Fibroblast of villous mesenchyme (primary cell): ENCODE measurements around the gene SAXO2. TPM values are rescaled to one million over a fixed set of nuclear protein-coding genes. Genes with fewer than 3 reads are reported as not detected.
"Not testable (repeated sequence)": the region's sequence is repeated elsewhere in the genome, so short reads cannot be mapped to it uniquely, and the experiment has no call there.

Experiments
- DNase-seq: peaks from one replicate; pipeline ENCODE4 v3.0.0-alpha.2; 2010; ENCODE audit warnings: low read depth
- H3K4me3 ChIP-seq: 2 replicates; pipeline ENCODE4 v1.5.1; 2011; ENCODE audit warnings: low read depth, mild to moderate bottlenecking, low read length
- CTCF ChIP-seq: IDR thresholded peaks from 2 replicates; pipeline ENCODE4 v1.5.1; 2012; ENCODE audit warnings: low read depth, mild to moderate bottlenecking, low read length; ENCODE audit not compliant: insufficient read depth
- total RNA-seq: library from RNA; depleted of rRNA; stranded (reverse); fragments of >200 nt; gene quantifications from 2 replicates; pipeline ENCODE4 v1.2.3, GENCODE V29; 2012

The SAXO2 gene
- total RNA-seq, 1 donor, result 0.86 TPM

- TF ChIP-seq CTCF, result no peak
- H3K4me3 ChIP-seq, result no peak overlapping the region
- no peak for DNase-seq
Observed at GRCh38 chr15:82298032-82298431, 35.4 kb downstream of the SAXO2 start.

- no peak overlapping the region for H3K4me3 ChIP-seq
- no peak for TF ChIP-seq CTCF
- no peak for DNase-seq
Observed at GRCh38 chr15:82298520-82298919, 35.9 kb downstream of the SAXO2 start.

GRCh38 chr15:82299511-82299914 is 36.9 kb downstream of the SAXO2 start:
- H3K4me3 ChIP-seq, DNase-seq: not testable (repeated sequence)

- DNase-seq, H3K4me3 ChIP-seq: not testable (repeated sequence)
Observed at GRCh38 chr15:82300326-82300725, 37.7 kb downstream of the SAXO2 start.

GRCh38 chr15:82300883-82301282 is 38.3 kb downstream of the SAXO2 start:
- TF ChIP-seq CTCF, result no peak
- no peak for DNase-seq
- H3K4me3 ChIP-seq, result no peak overlapping the region

- H3K4me3 ChIP-seq, result no peak overlapping the region
- TF ChIP-seq CTCF, result no peak
- no peak for DNase-seq
Observed at GRCh38 chr15:82301296-82302016, 38.8 kb downstream of the SAXO2 start.

GRCh38 chr15:82303956-82304777 is 41.5 kb downstream of the SAXO2 start:
- no peak for DNase-seq
- TF ChIP-seq CTCF, result no peak

GRCh38 chr15:82304778-82305090 is 42.1 kb downstream of the SAXO2 start:
- H3K4me3 ChIP-seq, result no peak overlapping the region
- no peak for DNase-seq
- TF ChIP-seq CTCF, result no peak

More at GRCh38 chr15:82303956-82304777, 41.5 kb downstream of the SAXO2 start:
- no peak overlapping the region for H3K4me3 ChIP-seq
